Measurements from ENCODE around the gene KRT75. TPM values are rescaled to one million over a fixed set of nuclear protein-coding genes. Genes with fewer than 3 reads are reported as not detected.

Gene KRT75
- total RNA-seq, 1 experiment from 2014 or later = not detected

- TF ChIP-seq REST (IDR thresholded peaks at IDR 0.05; ENCODE audit: low read depth) (no peak), POLR2A (IDR thresholded peaks at IDR 0.05; ENCODE audit: borderline replicate concordance, extremely low read depth, insufficient read depth, insufficient read length) (no peak), JUND (IDR thresholded peaks at IDR 0.05) (no peak), EGR1 (IDR thresholded peaks at IDR 0.05; ENCODE audit: low read depth) (no peak), POLR2AphosphoS5 (IDR thresholded peaks at IDR 0.05; ENCODE audit: low read depth, low read length) (no peak), FOSL1 (IDR thresholded peaks at IDR 0.05; ENCODE audit: low read depth) (no peak)
Observed at GRCh38 chr12:52473768-52474167, 39.6 kb upstream of the KRT75 start, which contains the start of gene KRT6C (continued).

GRCh38 chr12:52469853-52470252 lies 35.7 kb upstream of the KRT75 start:
- ATAC-seq (no peak), DNase-seq (ENCODE audit: low read depth, low spot score) (no peak)
- no peaks in the 10 kb centered on the region for H3K79me2 ChIP-seq (ENCODE audit: insufficient read depth, low read length)
- RAD21 ChIA-PET (ENCODE audit: low non-redundant PET in 1 of 2, low total read pairs in 2 of 2, uncharacterized antibody in 2 of 2, unreplicated experiment in 2 of 2) = no interaction called here
- TF ChIP-seq REST (IDR thresholded peaks at IDR 0.05; ENCODE audit: low read depth) (no peak), YY1 (IDR thresholded peaks at IDR 0.05; ENCODE audit: extremely low read depth, insufficient replicate concordance, low read depth, low read length) (no peak), MAX (IDR thresholded peaks at IDR 0.05) (no peak)
- no peak overlapping the region for H2AFZ ChIP-seq (ENCODE audit: low read depth, low read length, poor library complexity, severe bottlenecking)
- H3K4me3 ChIP-seq (replicated peaks in 1 of 2; ENCODE audit: low read depth in 1 of 2, low read length in 2 of 2) = no peak overlapping the region
- CTCF ChIA-PET = no interaction called here
- BruUV-seq (replicated peaks) = no TSS peak
- no peaks in the 10 kb centered on the region for H3K36me3 ChIP-seq (ENCODE audit: control insufficient read depth in 1 of 2, insufficient read depth in 2 of 2, low read length in 2 of 2)
- no peaks in the 10 kb centered on the region for H3K27me3 ChIP-seq (ENCODE audit: insufficient read depth, low read length)
- H3K4me1 ChIP-seq (ENCODE audit: control insufficient read depth in 1 of 2, insufficient read depth in 2 of 2, low read length in 2 of 2) = no peaks in the 10 kb centered on the region
- no peak overlapping the region for H3K9ac ChIP-seq (ENCODE audit: low read length)
- no peaks in the 10 kb centered on the region for H3K9me2 ChIP-seq (ENCODE audit: insufficient read depth)
- H3K4me2 ChIP-seq (ENCODE audit: low read length) = no peak overlapping the region
- intact Hi-C loops (cut with micrococcal nuclease) = no loop called here
- H3K27ac ChIP-seq (ENCODE audit: low read depth, low read length) = no peak overlapping the region
- no peaks in the 10 kb centered on the region for H3K9me3 ChIP-seq (ENCODE audit: control insufficient read depth in 1 of 2, insufficient read depth in 1 of 2, low read depth in 1 of 2, low read length in 2 of 2)
- POLR2A ChIA-PET = no interaction called here
- H4K20me1 ChIP-seq (ENCODE audit: insufficient read depth) = no peaks in the 10 kb centered on the region
